Karpas-422 (cell line): ENCODE measurements around the gene TMEM143. TPM values are rescaled to one million over a fixed set of nuclear protein-coding genes. Genes with fewer than 3 reads are reported as not detected.
A peak's percentile ranks its signal among the peaks of the same experiment; 100 is the strongest.

Experiments
- DNase-seq: peaks from one replicate; pipeline ENCODE4 v3.0.0-alpha.2; 2015
- H2AFZ ChIP-seq: fragments of 200-600 bp; sonication (generic); 2 replicates; pipeline ENCODE4 v1.6.1; 2014; ENCODE audit warnings: antibody characterized with exemption, low read length, mixed read lengths
- H3K27ac ChIP-seq: fragments of 200-600 bp; sonication (generic); 2 replicates; pipeline ENCODE4 v1.5.1; 2014; ENCODE audit warnings: mild to moderate bottlenecking, low read length, moderate library complexity
- H3K27me3 ChIP-seq: fragments of 200-600 bp; sonication (generic); 2 replicates; pipeline ENCODE4 v1.6.1; 2014; ENCODE audit warnings: low read length, mixed read lengths
- H3K36me3 ChIP-seq: fragments of 200-600 bp; sonication (generic); 2 replicates; pipeline ENCODE4 v1.6.1; 2014; ENCODE audit warnings: low read length, mixed read lengths; ENCODE audit not compliant: insufficient read depth
- H3K4me1 ChIP-seq: fragments of 200-600 bp; sonication (generic); 2 replicates; pipeline ENCODE4 v1.6.1; 2014; ENCODE audit warnings: mild to moderate bottlenecking, low read length, mixed read lengths
- H3K4me2 ChIP-seq: fragments of 200-600 bp; sonication (generic); 2 replicates; pipeline ENCODE4 v1.6.1; 2014; ENCODE audit warnings: low read length, low read depth, mild to moderate bottlenecking; ENCODE audit not compliant: poor library complexity, severe bottlenecking
- H3K4me3 ChIP-seq: fragments of 200-600 bp; sonication (generic); 2 replicates; pipeline ENCODE4 v1.5.1; 2014; ENCODE audit warnings: mild to moderate bottlenecking, antibody characterized with exemption, low read length, mixed read lengths
- H3K79me2 ChIP-seq: fragments of 200-600 bp; sonication (generic); 2 replicates; pipeline ENCODE4 v1.6.1; 2014; ENCODE audit warnings: mild to moderate bottlenecking, low read length, mixed read lengths
- H3K9ac ChIP-seq: fragments of 200-600 bp; sonication (generic); 2 replicates; pipeline ENCODE4 v1.6.0; 2014; ENCODE audit warnings: low read length
- H3K9me2 ChIP-seq: fragments of 200-600 bp; sonication (generic), shearing (Covaris generic); replicated peaks from 2 replicates; pipeline ENCODE4 v1.6.0; 2014; ENCODE audit warnings: mild to moderate bottlenecking, low read length, moderate library complexity; ENCODE audit not compliant: insufficient read depth
- H3K9me3 ChIP-seq: fragments of 300-700, 200-600 bp; sonication (generic); 2 replicates; pipeline ENCODE4 v1.6.1; 2014; ENCODE audit warnings: low read length, mixed read lengths
- H4K20me1 ChIP-seq: fragments of 200-600 bp; sonication (generic); 2 replicates; pipeline ENCODE4 v1.6.1; 2014; ENCODE audit warnings: mild to moderate bottlenecking, antibody characterized with exemption, low read length, low read depth; ENCODE audit not compliant: insufficient read depth
- total RNA-seq: library from RNA; depleted of rRNA; stranded (reverse); fragments of >200 nt; shearing (Covaris generic); gene quantifications from 2 replicates; pipeline ENCODE4 v1.2.3, GENCODE V29; 2014; ENCODE audit warnings: low replicate concordance

Gene TMEM143
- total RNA-seq, 1 experiment from 2014 or later = 7.8 TPM

GRCh38 chr19:48359123-48359522 lies 4.6 kb downstream of the TMEM143 start:
- no peak overlapping the region for H2AFZ ChIP-seq
- H4K20me1 ChIP-seq = no peaks in the 10 kb centered on the region
- H3K4me2 ChIP-seq = no peak overlapping the region
- no peak overlapping the region for H3K9ac ChIP-seq
- no peak overlapping the region for H3K27ac ChIP-seq
- DNase-seq = no peak
- H3K36me3 ChIP-seq = no peaks in the 10 kb centered on the region
- H3K4me1 ChIP-seq = peaks cover 11% of the 10 kb centered on the region
- no peaks in the 10 kb centered on the region for H3K27me3 ChIP-seq
- H3K4me3 ChIP-seq = no peak overlapping the region
- no peaks in the 10 kb centered on the region for H3K9me3 ChIP-seq
- H3K79me2 ChIP-seq = no peaks in the 10 kb centered on the region
- H3K9me2 ChIP-seq = no peaks in the 10 kb centered on the region

- H3K79me2 ChIP-seq = no peaks in the 10 kb centered on the region
- no peak overlapping the region for H3K9ac ChIP-seq
- no peaks in the 10 kb centered on the region for H3K9me3 ChIP-seq
- H3K9me2 ChIP-seq = no peaks in the 10 kb centered on the region
- H4K20me1 ChIP-seq = no peaks in the 10 kb centered on the region
- H3K27me3 ChIP-seq = no peaks in the 10 kb centered on the region
- peaks cover 5% of the 10 kb centered on the region for H3K4me1 ChIP-seq
- no peak for DNase-seq
- no peaks in the 10 kb centered on the region for H3K36me3 ChIP-seq
- no peak overlapping the region for H3K27ac ChIP-seq
- no peak overlapping the region for H2AFZ ChIP-seq
- no peak overlapping the region for H3K4me2 ChIP-seq
- H3K4me3 ChIP-seq = no peak overlapping the region
Measured at GRCh38 chr19:48355365-48355954, 8.3 kb downstream of the TMEM143 start.

- Histone ChIP-seq H3K27me3 (no peaks in the 10 kb centered on the region), H4K20me1 (no peaks in the 10 kb centered on the region), H3K79me2 (no peaks in the 10 kb centered on the region), H3K9me2 (no peaks in the 10 kb centered on the region), H3K27ac (no peak overlapping the region), H3K4me2 (no peak overlapping the region), H3K36me3 (no peaks in the 10 kb centered on the region), H2AFZ (no peak overlapping the region), H3K4me1 (peaks cover 5% of the 10 kb centered on the region), H3K9me3 (no peaks in the 10 kb centered on the region), H3K4me3 (no peak overlapping the region), H3K9ac (no peak overlapping the region)
- DNase-seq = no peak
Measured at GRCh38 chr19:48354332-48354992, 9.3 kb downstream of the TMEM143 start.

GRCh38 chr19:48353677-48354076 lies 10.1 kb downstream of the TMEM143 start:
- H3K27ac ChIP-seq = no peak overlapping the region
- no peak overlapping the region for H2AFZ ChIP-seq
- no peak overlapping the region for H3K9ac ChIP-seq
- H3K9me2 ChIP-seq = no peaks in the 10 kb centered on the region
- no peaks in the 10 kb centered on the region for H4K20me1 ChIP-seq
- no peak overlapping the region for H3K4me2 ChIP-seq
- H3K27me3 ChIP-seq = no peaks in the 10 kb centered on the region
- DNase-seq = no peak
- H3K4me1 ChIP-seq = peaks cover 5% of the 10 kb centered on the region
- H3K9me3 ChIP-seq = no peaks in the 10 kb centered on the region
- H3K36me3 ChIP-seq = no peaks in the 10 kb centered on the region
- no peak overlapping the region for H3K4me3 ChIP-seq
- no peaks in the 10 kb centered on the region for H3K79me2 ChIP-seq

- Histone ChIP-seq H3K9me2 (no peaks in the 10 kb centered on the region), H3K9me3 (no peaks in the 10 kb centered on the region), H3K4me2 (no peak overlapping the region), H3K79me2 (no peaks in the 10 kb centered on the region), H3K27me3 (no peaks in the 10 kb centered on the region), H3K4me1 (peaks cover 5% of the 10 kb centered on the region), H3K27ac (no peak overlapping the region), H3K4me3 (no peak overlapping the region), H3K9ac (0 out of 2 replicates have a peak overlapping the region, but pooled peaks have one; percentile 24), H4K20me1 (no peaks in the 10 kb centered on the region), H2AFZ (0 out of 2 replicates have a peak overlapping the region, but pooled peaks have one; percentile 91), H3K36me3 (no peaks in the 10 kb centered on the region)
- DNase-seq = peak; percentile 93
Measured at GRCh38 chr19:48351341-48351752, 12.4 kb downstream of the TMEM143 start.

- no peak for DNase-seq
- Histone ChIP-seq H3K4me3 (no peak overlapping the region), H3K27ac (no peak overlapping the region), H3K9me3 (no peaks in the 10 kb centered on the region), H2AFZ (0 out of 2 replicates have a peak overlapping the region, but pooled peaks have one; percentile 91), H3K4me2 (no peak overlapping the region), H3K9me2 (no peaks in the 10 kb centered on the region), H3K27me3 (no peaks in the 10 kb centered on the region), H4K20me1 (no peaks in the 10 kb centered on the region), H3K4me1 (peaks cover 5% of the 10 kb centered on the region), H3K9ac (0 out of 2 replicates have a peak overlapping the region, but pooled peaks have one; percentile 24), H3K36me3 (no peaks in the 10 kb centered on the region), H3K79me2 (no peaks in the 10 kb centered on the region)
Measured at GRCh38 chr19:48350856-48351255, 12.9 kb downstream of the TMEM143 start.

- no peaks in the 10 kb centered on the region for H3K9me2 ChIP-seq
- no peak overlapping the region for H3K4me3 ChIP-seq
- H3K36me3 ChIP-seq = no peaks in the 10 kb centered on the region
- no peaks in the 10 kb centered on the region for H4K20me1 ChIP-seq
- H3K27me3 ChIP-seq = no peaks in the 10 kb centered on the region
- H3K9ac ChIP-seq = no peak overlapping the region
- no peaks in the 10 kb centered on the region for H3K79me2 ChIP-seq
- H2AFZ ChIP-seq = no peak overlapping the region
- no peaks in the 10 kb centered on the region for H3K9me3 ChIP-seq
- DNase-seq = no peak
- H3K27ac ChIP-seq = no peak overlapping the region
- peaks cover 5% of the 10 kb centered on the region for H3K4me1 ChIP-seq
- no peak overlapping the region for H3K4me2 ChIP-seq
Measured at GRCh38 chr19:48348737-48349136, 15.0 kb downstream of the TMEM143 start.

- Histone ChIP-seq H3K9ac (no peak overlapping the region), H3K79me2 (no peaks in the 10 kb centered on the region), H3K9me3 (no peaks in the 10 kb centered on the region), H3K4me3 (no peak overlapping the region), H3K27ac (no peak overlapping the region), H3K36me3 (no peaks in the 10 kb centered on the region), H3K4me2 (no peak overlapping the region), H2AFZ (no peak overlapping the region), H3K27me3 (no peaks in the 10 kb centered on the region), H3K4me1 (peaks cover 5% of the 10 kb centered on the region), H3K9me2 (no peaks in the 10 kb centered on the region), H4K20me1 (no peaks in the 10 kb centered on the region)
- no peak for DNase-seq
Measured at GRCh38 chr19:48348045-48348444, 15.7 kb downstream of the TMEM143 start.
